Subcutaneous abdominal adipose tissue (tissue), 5 donors: ENCODE measurements around the gene PRPF6.

Source experiments
- H3K27ac ChIP-seq: one replicate; pipeline ENCODE4 v1.7.0; 2013; ENCODE audit warnings: low read depth, mild to moderate bottlenecking, inconsistent platforms, low read length, moderate library complexity
- H3K27me3 ChIP-seq, 5 donors: one replicate each; pipeline ENCODE4 v1.7.0; 2013; ENCODE audit warnings: low read length in 5 of 5, inconsistent platforms in 1 of 5; ENCODE audit not compliant: control insufficient read depth in 5 of 5, insufficient read depth in 4 of 5
- H3K36me3 ChIP-seq, 5 donors: one replicate each; pipeline ENCODE4 v1.7.0; 2013; ENCODE audit warnings: low read length in 5 of 5; ENCODE audit not compliant: control insufficient read depth in 5 of 5, insufficient read depth in 5 of 5
- H3K4me1 ChIP-seq, 5 donors: one replicate each; pipeline ENCODE4 v1.7.0; 2013; ENCODE audit warnings: low read length in 5 of 5, mild to moderate bottlenecking in 3 of 5, moderate library complexity in 1 of 5; ENCODE audit not compliant: control insufficient read depth in 5 of 5, insufficient read depth in 5 of 5
- H3K4me3 ChIP-seq, 5 donors: one replicate each; pipeline ENCODE4 v1.7.0; 2013; ENCODE audit warnings: low read length in 5 of 5, low read depth in 1 of 5
- H3K9ac ChIP-seq, 5 donors: one replicate each; pipeline ENCODE4 v1.7.0; 2013; ENCODE audit warnings: low read length in 5 of 5, mild to moderate bottlenecking in 4 of 5, moderate library complexity in 3 of 5
- H3K9me3 ChIP-seq, 5 donors: one replicate each; pipeline ENCODE4 v1.7.0; 2013; ENCODE audit warnings: low read length in 5 of 5; ENCODE audit not compliant: control insufficient read depth in 5 of 5
- donor health status: healthy.
- donor health status: healthy.
- donor health status: healthy.
- donor health status: healthy.
- donor health status: healthy.

The PRPF6 gene

GRCh38 chr20:64055396-64055892 lies 74.5 kb downstream of the PRPF6 start:
- Histone ChIP-seq H3K36me3 (peaks cover 0 to 2% (median 0%) of the 10 kb centered on the region in 5 donors), H3K9me3 (no peaks in the 10 kb centered on the region), H3K9ac (peak overlapping the region in 2 of 5 donors; percentile 26 to 28), H3K4me1 (peaks cover 0 to 76% (median 30%) of the 10 kb centered on the region in 5 donors), H3K27ac (peak overlapping the region; percentile 82), H3K4me3 (peak overlapping the region in 4 of 5 donors; percentile 9 to 27 (median 20)), H3K27me3 (peaks cover 39 to 59% (median 45%) of the 10 kb centered on the region in 5 donors)

GRCh38 chr20:64055893-64056638 lies 75.1 kb downstream of the PRPF6 start:
- peaks cover 0 to 2% (median 0%) of the 10 kb centered on the region in 5 donors for H3K36me3 ChIP-seq
- peak overlapping the region in 2 of 5 donors; percentile 24 to 55 for H3K4me3 ChIP-seq
- peak overlapping the region in 3 of 5 donors; percentile 14 to 28 (median 26) for H3K9ac ChIP-seq
- H3K27me3 ChIP-seq, result peaks cover 33 to 56% (median 39%) of the 10 kb centered on the region in 5 donors
- peak overlapping the region; percentile 84 for H3K27ac ChIP-seq
- no peaks in the 10 kb centered on the region for H3K9me3 ChIP-seq
- peaks cover 0 to 70% (median 30%) of the 10 kb centered on the region in 5 donors for H3K4me1 ChIP-seq

- H3K27me3 ChIP-seq, result peaks cover 28 to 51% (median 36%) of the 10 kb centered on the region in 5 donors
- H3K4me3 ChIP-seq, result peak overlapping the region in 3 of 5 donors; percentile 18 to 55 (median 42)
- no peaks in the 10 kb centered on the region for H3K9me3 ChIP-seq
- peak overlapping the region; percentile 84 for H3K27ac ChIP-seq
- H3K4me1 ChIP-seq, result peaks cover 0 to 67% (median 30%) of the 10 kb centered on the region in 5 donors
- H3K9ac ChIP-seq, result peak overlapping the region in 2 of 5 donors; percentile 14 to 67
- peaks cover 0 to 2% (median 0%) of the 10 kb centered on the region in 5 donors for H3K36me3 ChIP-seq
Observed at GRCh38 chr20:64056639-64056888, 75.6 kb downstream of the PRPF6 start.

- Histone ChIP-seq H3K4me3 (peak overlapping the region in 3 of 5 donors; percentile 18 to 55 (median 42)), H3K27me3 (peaks cover 23 to 46% (median 33%) of the 10 kb centered on the region in 5 donors), H3K4me1 (peaks cover 0 to 63% (median 29%) of the 10 kb centered on the region in 5 donors)
Observed at GRCh38 chr20:64056889-64057627, 76.1 kb downstream of the PRPF6 start.

GRCh38 chr20:64057628-64058498 lies 76.9 kb downstream of the PRPF6 start:
- peaks cover 21 to 38% (median 33%) of the 10 kb centered on the region in 5 donors for H3K27me3 ChIP-seq

More at GRCh38 chr20:64056889-64057627, 76.1 kb downstream of the PRPF6 start:
- Histone ChIP-seq H3K9ac (peak overlapping the region in 3 of 5 donors; percentile 47 to 67 (median 53)), H3K27ac (peak overlapping the region; percentile 84), H3K36me3 (peaks cover 0 to 2% (median 0%) of the 10 kb centered on the region in 5 donors), H3K9me3 (no peaks in the 10 kb centered on the region)

GRCh38 chr20:64058536-64058935 lies 77.6 kb downstream of the PRPF6 start:
- H3K9ac ChIP-seq, result no peak overlapping the region
- H3K4me3 ChIP-seq, result no peak overlapping the region
- H3K36me3 ChIP-seq, result peaks cover 0 to 2% (median 0%) of the 10 kb centered on the region in 5 donors
- H3K9me3 ChIP-seq, result no peaks in the 10 kb centered on the region
- H3K4me1 ChIP-seq, result peaks cover 2 to 59% (median 35%) of the 10 kb centered on the region in 5 donors
- peaks cover 17 to 32% (median 27%) of the 10 kb centered on the region in 5 donors for H3K27me3 ChIP-seq
- no peak overlapping the region for H3K27ac ChIP-seq

More at GRCh38 chr20:64057628-64058498, 76.9 kb downstream of the PRPF6 start:
- Histone ChIP-seq H3K9me3 (no peaks in the 10 kb centered on the region), H3K36me3 (peaks cover 0 to 2% (median 0%) of the 10 kb centered on the region in 5 donors), H3K27ac (peak overlapping the region; percentile 84), H3K4me1 (peaks cover 2 to 62% (median 34%) of the 10 kb centered on the region in 5 donors), H3K4me3 (peak overlapping the region in 3 of 5 donors; percentile 18 to 55 (median 42)), H3K9ac (peak overlapping the region in 3 of 5 donors; percentile 47 to 67 (median 53))

GRCh38 chr20:64062276-64062595 lies 81.3 kb downstream of the PRPF6 start:
- peaks cover under 1 to 15% (median 4%) of the 10 kb centered on the region in 5 donors for H3K27me3 ChIP-seq
- peak overlapping the region in 4 of 5 donors; percentile 48 to 91 (median 70) for H3K9ac ChIP-seq
- peak overlapping the region in 4 of 5 donors; percentile 54 to 85 (median 80) for H3K4me3 ChIP-seq
- peaks cover 2 to 48% (median 33%) of the 10 kb centered on the region in 5 donors for H3K4me1 ChIP-seq
- H3K36me3 ChIP-seq, result peaks cover 0 to 2% (median 0%) of the 10 kb centered on the region in 5 donors
- no peaks in the 10 kb centered on the region for H3K9me3 ChIP-seq
- H3K27ac ChIP-seq, result peak overlapping the region; percentile 70

- Histone ChIP-seq H3K4me1 (peaks cover 2 to 43% (median 28%) of the 10 kb centered on the region in 5 donors), H3K9ac (peak within 1 kb of the TSS in 4 of 5 donors; percentile 76 to 91 (median 79)), H3K4me3 (peak within 1 kb of the TSS; percentile 58 to 85 (median 76)), H3K27ac (peak within 1 kb of the TSS; percentile 70), H3K27me3 (peaks cover 0 to 10% (median under 1%) of the 10 kb centered on the region in 5 donors), H3K9me3 (no peaks in the 10 kb centered on the region), H3K36me3 (peaks cover 0 to 2% (median 0%) of the 10 kb centered on the region in 5 donors)
Observed at GRCh38 chr20:64062596-64063388, 81.9 kb downstream of the PRPF6 start, which contains the start of gene TCEA2. Gene TCEA2 (plus strand): TSS chr20:64063198. CDS start chr20:64063313, 115 bp downstream.
